NCI-H2029 treated with DMSO at 0.1 percent for 48 hours (cell line): ENCODE results near the gene IRX5.

Experiments used
- DNase-seq: peaks from one replicate; lab custom pipeline; 2025; lab: John Stamatoyannopoulos, UW

Gene IRX5

DNA sequence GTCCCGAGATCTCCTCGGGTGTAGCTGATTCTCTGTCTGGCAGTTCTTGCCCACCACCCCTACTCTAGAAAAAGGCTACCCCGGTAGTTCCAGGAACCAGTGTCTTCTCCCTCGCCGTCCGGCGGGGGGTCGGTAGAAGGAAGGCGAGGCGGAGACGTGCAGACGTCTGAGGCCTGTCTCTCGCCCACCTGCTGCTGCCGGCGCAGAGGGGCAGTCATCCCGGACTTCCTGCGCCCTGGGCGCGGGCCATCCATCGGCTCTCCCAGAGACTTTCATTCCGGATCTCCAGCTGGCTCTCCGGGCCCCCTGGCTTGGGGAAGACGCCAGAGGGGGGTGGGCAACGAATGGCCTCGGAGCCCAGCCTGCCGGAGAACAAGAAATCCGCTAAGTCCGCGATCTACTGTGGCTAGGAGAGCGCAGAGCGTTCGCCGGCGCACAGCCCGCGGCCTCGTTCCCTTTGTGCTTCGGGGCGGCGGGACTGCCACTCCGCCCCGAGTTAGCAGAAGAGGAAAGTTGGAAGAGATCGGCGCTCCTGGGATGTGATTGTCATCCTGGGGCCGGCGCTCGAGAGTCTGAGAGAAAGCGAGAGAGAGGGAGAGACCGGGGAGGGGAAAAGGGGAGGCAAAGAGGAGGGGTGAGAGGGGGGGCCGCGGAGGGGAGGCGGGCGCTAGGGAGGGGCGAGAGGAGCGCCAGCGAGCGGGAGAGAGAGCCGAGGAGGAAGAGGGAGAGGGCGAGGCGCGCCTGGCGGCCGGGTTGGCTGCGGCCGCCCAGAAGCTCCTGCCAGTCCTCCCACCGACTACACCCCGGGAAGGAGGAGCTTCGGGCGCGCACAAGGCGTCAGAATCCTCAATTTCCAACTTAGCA lies at the start of gene IRX5:
IRX5 (plus strand) TSS at position 861 of the 864 bp plus-strand sequence. CDS start 334 bp downstream, outside the sequence.
- peak; percentile 50 for DNase-seq

- no peak for DNase-seq
Observed at GRCh38 chr16:54882556-54882955, 48.1 kb upstream of the IRX5 start.

DNA sequence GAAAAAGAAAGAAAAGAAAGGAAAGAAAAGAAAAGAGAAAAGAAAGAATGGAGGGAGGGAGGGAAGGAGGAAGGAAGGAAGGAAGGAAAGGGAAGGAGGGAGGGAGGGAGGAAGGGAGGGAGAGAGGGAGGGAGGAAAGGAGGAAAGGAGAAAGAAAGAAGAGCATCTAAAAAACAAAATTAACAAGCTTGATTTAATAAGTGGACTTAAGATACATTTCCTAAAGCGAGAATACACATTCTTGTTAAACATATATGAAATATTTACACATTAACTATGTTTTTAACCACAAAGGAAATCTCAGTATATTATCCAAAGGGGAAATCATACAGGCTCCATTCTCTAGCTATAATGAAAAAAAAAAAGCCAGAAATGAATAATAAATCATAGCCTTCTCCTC lies 47.3 kb upstream of the IRX5 start:
- no peak for DNase-seq

GRCh38 chr16:54886078-54886477 lies 44.6 kb upstream of the IRX5 start:
- no peak for DNase-seq

DNA sequence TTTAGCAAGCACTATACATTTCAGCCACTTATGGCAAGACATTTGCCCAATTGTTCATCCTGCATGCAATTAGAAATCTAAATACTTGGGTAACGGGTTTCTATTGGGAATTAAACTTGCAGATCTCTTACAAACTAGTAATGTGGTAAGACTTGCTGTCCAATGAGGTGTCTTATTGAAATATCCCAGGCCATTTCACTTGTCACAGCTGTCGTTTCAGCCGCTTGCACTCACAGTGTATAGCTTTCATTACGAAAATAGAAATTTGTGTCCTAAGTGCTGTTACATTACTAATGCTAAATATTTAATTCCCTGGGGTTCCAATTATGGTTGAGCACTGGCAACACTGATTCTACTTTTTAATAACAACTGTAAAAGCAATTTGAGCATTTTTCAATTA lies 40.3 kb upstream of the IRX5 start:
- DNase-seq, result no peak

DNA sequence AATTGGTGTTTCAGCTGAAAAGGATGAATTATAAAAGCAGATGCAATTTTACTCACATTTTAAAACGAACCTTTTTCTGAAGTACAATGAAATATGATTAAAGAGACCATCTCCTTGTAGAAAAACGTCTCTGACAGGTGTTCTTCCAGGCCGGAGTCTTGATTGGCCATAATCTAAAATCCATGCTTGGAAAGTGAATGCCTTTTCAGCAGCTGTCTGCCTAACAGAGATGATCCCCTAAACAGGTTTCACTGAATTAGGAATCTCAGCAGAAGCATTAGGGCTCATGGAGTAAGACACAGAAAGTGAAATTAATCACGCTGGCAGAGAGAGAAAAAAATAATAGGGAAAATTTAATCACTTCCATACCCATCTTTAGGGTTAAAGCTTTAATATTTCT lies 39.3 kb upstream of the IRX5 start:
- DNase-seq, result no peak

DNA sequence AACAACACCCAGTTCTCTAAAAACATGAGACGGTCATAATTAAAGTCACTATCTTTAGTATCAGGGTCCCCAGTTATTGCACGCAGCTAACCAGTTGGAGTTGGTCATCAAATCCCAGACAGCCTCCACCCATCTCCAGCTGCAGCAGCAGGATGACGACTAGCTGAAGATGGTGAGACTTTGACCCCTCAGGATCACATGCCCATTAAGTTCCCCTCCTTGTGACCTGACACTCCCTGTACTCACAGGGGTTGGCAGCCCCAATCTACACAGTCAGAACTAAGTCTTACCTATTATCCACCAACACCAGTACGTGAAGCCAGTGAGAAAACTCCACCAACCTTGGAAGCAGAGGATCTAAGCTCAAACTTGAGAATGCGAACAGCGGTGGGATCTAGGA lies 37.7 kb upstream of the IRX5 start:
- DNase-seq, result no peak

DNA sequence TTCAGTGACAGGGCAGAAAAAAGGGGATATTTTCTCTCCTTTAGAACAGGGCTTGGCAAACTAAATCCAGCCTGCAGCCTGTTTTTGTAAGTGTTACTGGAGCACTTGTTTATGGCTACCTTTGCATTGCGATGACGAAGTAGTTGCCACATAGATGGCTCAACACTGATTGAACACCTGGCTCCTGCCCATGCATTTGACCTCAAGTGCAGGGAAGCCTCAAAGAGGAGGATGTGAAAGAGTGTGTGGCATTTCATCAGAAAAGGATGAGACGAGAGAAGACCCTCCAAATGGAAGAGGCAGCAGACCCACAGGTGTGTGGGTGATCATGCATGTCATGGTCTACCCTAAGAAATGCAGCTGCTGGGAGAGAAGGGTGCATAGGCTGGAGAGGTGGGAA lies 32.7 kb upstream of the IRX5 start:
- no peak for DNase-seq

DNA sequence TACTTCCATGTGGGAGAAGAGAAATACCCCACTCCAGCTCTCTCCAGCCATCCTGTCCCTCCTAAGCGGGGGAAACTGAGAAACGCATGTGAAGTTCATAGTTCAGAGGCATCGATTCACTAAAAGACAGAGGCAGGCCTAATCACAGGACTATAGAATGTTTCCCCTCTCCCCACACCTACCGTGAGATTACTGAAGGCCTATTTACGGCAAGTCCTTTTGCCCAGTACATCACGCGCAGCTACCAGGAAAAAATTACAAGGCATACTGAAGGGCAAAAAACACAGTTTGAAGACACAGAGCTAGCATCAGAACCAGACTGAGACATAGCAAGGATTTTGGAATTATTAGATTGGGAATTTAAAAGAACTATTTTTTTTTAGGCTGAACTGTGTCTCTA lies 29.1 kb upstream of the IRX5 start:
- DNase-seq, result no peak

DNA sequence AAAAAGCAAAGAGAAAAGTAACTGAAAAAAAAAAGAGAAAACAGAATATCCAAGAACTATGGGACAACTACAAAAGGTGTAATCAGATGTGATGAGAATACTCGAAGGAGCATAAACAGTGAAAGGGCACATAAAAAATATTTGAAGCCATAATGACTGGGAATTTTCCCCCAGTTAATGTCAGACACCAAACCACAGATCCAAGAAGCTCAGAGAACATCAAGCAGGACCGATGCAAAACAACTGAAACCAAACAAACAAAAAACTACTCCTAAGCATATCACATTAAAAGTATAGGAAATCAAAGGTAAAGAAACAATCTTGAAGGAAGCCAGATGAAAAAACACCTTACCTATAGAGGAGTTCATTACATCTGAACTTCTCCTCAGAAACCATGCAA lies 27.6 kb upstream of the IRX5 start:
- no peak for DNase-seq

GRCh38 chr16:54911079-54911478 lies 19.6 kb upstream of the IRX5 start:
- no peak for DNase-seq

GRCh38 chr16:54912720-54913119 lies 17.9 kb upstream of the IRX5 start:
- DNase-seq, result no peak

DNA sequence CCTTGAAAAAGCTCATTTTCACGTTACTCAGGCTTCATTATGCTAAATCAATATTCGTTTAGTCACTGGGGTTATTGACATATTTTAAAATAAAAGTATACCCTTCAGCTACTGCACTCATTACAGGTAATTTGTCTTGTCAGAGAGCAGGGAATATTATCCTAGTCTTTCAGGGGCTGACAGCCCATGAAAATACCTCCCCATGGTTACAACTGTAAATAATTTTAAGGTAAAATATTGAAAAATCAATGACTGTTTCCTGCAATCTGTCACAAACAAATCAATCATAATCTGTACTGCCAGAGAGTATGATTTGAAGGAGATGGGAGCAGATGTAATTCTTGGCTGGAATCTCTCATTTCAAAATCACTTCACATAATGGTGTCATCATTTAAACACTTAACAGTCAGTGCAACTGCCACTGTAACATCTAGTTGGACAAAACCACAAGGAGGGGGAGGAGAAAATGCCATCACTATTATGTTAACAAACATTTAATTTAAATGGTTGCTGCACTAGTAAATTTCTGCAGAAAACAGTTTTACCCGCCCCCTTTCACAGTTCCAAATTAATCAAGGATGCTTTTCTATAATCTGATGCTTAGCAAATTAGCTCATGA lies 9.3 kb upstream of the IRX5 start:
- DNase-seq, result peak; percentile 58

GRCh38 chr16:54923055-54923473 lies 7.6 kb upstream of the IRX5 start:
- DNase-seq, result no peak

- DNase-seq, result no peak
Observed at GRCh38 chr16:54923988-54924387, 6.7 kb upstream of the IRX5 start.

DNA sequence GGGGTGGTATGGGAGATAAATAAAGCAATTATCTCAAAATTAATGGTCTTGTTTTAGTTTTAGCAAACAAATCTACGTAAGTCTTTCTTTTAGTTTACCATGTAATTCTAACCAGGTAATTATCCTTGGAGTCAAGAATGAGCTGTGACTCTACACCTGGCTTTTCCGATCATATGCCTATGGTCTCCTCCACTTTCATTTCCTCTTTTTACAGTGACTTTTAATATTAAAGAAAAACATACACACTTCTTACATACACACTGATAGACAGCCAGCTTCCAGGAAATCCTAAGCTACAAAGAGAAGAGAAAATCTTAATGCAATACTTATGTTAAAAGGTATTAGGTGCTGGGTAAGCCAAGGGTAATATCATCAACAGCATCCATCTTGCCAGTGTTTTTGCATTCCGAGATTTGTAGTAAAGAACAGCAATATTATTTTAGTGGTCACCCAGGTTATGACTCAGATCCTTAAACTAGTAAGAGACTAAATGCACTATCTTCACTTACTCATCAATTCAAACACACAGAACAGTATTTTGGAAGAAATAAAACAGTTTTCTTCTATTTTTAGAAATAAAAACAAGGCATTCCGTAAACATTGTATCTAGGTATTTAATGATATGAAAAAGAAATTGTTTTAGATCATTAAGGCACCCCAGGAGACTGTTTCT lies 4.4 kb upstream of the IRX5 start:
- DNase-seq, result no peak

DNA sequence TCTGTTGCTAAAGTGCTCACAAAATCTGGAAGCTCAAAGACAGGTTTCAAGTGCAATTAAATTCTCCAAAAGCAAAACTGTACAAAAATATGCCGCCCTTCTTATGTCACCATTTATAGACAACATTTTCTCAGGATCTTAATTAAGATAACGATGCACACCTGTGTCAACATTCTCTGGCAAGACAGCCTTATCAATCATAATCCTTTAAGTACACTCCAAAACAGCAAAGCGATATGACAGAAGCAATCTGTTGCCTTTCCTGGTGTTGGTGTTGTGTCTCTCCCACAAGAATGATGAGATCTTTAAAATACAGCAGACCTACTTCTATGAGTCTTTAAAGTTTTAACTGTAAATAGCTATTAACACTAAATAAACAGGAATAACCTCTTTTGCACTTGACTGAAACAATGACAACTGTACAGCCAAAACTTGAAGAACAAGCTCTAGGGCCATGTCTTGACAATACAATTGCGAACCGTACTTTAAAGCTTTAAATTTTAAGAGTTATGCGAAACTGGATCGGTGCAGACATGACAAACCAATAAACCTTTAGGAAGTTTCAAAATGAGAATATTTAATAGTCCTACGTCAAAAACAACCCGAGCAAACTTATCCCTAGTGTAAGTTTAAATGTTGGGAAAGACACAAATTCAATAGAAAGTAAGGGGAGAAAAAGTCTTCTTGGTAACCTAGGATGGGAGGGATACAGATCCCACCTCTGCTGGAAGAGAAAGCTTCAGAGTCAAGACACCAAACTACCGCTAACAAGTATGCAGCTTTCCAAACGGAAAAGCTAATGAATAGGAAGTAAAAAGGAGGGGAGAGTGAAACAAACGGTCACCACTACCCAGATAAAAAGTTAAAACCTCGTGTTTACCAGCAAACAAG lies 3.3 kb upstream of the IRX5 start:
- peak; percentile 42 for DNase-seq

DNA sequence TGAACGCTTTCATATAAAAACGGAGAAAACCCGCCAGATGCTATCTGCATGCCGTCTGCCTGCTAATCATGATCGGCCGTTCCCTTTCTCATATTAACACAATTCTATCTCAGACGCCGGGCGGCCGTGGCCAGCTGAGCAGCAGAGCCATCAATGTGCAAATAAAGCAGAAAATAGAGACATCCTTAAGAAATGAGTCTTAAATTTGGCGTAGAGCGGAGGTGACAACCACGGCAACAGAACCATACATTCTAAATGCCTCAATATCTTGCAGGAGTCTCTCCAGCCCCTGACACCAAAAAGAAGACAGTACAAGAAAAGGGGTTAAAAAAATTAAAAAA lies 2.7 kb upstream of the IRX5 start:
- peak; percentile 20 for DNase-seq

DNA sequence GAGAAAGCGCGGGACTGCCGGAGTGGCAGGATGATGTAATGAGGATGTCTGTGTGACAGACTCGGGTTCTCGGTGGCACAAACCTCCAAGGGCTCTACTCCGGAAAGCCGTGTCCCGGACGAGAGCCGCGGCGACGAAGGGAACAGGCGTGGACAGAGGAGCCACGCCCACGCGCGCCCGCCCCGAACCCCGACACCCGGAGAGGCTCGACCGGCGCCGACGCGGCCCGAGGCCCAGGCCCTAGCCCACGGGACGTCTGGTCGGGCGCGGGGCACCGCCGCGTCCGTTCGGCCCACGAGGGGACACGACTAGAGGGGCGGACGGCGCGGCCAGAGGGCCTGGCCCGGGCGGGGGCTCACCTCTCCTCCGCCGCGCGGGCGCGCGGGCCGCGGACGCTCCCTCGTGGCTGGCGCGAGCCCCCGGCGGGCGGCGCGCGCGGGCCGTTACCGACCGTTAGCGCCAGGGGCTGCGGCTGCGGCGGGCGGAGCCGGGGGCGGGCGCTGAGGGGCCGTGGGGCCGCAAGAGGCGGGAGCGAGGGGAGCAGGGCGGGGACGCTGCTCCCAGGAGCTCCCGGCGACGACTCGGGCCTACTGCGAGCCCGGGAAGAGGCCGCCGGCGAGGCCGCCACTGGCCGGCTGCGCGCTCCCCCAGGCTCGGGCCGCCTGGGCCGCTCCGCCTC lies 2.1 kb upstream of the IRX5 start:
- no peak for DNase-seq

DNA sequence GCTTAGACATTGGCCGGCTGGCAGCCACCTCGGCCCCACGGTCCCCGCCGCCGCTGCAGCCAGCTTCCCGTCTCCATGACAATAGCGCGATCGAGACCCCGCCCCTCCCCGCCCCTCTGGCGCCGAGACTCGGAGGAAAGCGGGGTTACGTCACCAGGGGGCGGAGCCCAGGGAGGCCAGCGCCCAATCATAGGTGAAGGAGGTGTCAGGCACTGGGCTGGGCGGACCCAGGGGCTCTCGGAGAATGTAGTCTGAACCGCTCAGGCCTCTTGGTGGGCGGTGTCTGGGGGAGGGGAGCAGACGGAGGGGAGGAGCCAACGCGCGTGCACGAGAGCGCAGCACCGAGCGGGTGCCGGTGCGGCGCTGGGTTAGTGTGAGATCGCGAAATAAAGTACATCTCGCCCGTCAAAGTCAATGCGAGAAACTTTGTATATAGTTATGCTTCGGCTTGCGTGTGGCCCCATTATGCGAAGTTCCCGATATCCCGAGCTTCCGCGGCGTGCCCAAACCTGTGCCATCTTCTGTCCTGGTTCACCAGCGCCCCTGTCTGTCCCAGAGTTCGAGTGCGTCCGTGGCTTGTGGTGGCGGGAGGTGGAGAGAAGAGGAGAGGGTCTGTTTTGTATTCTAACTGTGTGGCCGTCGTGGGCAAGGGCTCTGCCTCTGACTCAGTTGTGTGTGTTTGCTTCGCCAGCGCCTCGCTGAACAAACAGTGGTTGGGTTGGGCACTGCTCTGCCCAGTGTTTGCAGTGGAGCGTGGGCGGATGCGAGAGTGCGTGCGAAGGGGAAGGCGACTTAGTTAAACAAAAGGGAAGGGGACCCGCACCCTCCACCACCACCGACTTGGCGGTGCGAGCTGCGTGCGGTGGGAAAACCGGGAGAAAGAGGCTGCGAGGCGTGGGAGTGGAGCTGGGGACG lies 1.3 kb upstream of the IRX5 start:
- DNase-seq, result peak; percentile 84

- no peak for DNase-seq
Observed at GRCh38 chr16:54930869-54931119, 129 bp downstream of the IRX5 start.
